GM18519 (cell line): Measurements from ENCODE around the gene XRCC5.

Source experiments
- ATAC-seq: cut with Tn5 transposase; IDR thresholded peaks from one replicate; pipeline ENCODE4 v1.9.1; 2021; ENCODE audit warnings: mild to moderate bottlenecking, moderate library complexity; ENCODE audit not compliant: unreplicated experiment, low FRiP score

The XRCC5 gene

GRCh38 chr2:216083464-216084281 lies 25.5 kb upstream of the XRCC5 start:
- ATAC-seq, result no peak

- ATAC-seq, result no peak
These were observed 24.6 kb upstream of the XRCC5 start for GRCh38 chr2:216084547-216084946.

- no peak for ATAC-seq
These were observed 22.8 kb upstream of the XRCC5 start for GRCh38 chr2:216086207-216086893.

GRCh38 chr2:216090369-216090786 lies 18.8 kb upstream of the XRCC5 start:
- ATAC-seq, result peak; percentile 65

GRCh38 chr2:216092646-216093045 lies 16.5 kb upstream of the XRCC5 start:
- ATAC-seq, result no peak

- ATAC-seq, result no peak
These were observed 14.4 kb upstream of the XRCC5 start for GRCh38 chr2:216094701-216095100.

- no peak for ATAC-seq
These were observed 10.5 kb upstream of the XRCC5 start for GRCh38 chr2:216098421-216099334.

GRCh38 chr2:216101109-216101508 lies 8.0 kb upstream of the XRCC5 start:
- no peak for ATAC-seq

GRCh38 chr2:216103213-216103612 lies 5.9 kb upstream of the XRCC5 start:
- no peak for ATAC-seq

- ATAC-seq, result no peak
These were observed 4.5 kb upstream of the XRCC5 start for GRCh38 chr2:216104691-216105090.

GRCh38 chr2:216107320-216107719 lies 1.8 kb upstream of the XRCC5 start:
- no peak for ATAC-seq

- no peak for ATAC-seq
These were observed 1.4 kb upstream of the XRCC5 start for GRCh38 chr2:216107760-216108159.

- no peak for ATAC-seq
These were observed 710 bp upstream of the XRCC5 start for GRCh38 chr2:216108310-216108966.

- no peak for ATAC-seq
These were observed 940 bp downstream of the XRCC5 start for GRCh38 chr2:216109962-216110614.

GRCh38 chr2:216110620-216111019 lies 1.5 kb downstream of the XRCC5 start:
- ATAC-seq, result no peak

GRCh38 chr2:216111122-216111521 lies 2.0 kb downstream of the XRCC5 start:
- ATAC-seq, result no peak

GRCh38 chr2:216112926-216113325 lies 3.8 kb downstream of the XRCC5 start:
- no peak for ATAC-seq

- peak; percentile 79 for ATAC-seq
These were observed 4.4 kb downstream of the XRCC5 start for GRCh38 chr2:216113572-216113971.

GRCh38 chr2:216114382-216114713 lies 5.2 kb downstream of the XRCC5 start:
- ATAC-seq, result no peak
